Measurements from ENCODE around the gene TENT5A.

DNA sequence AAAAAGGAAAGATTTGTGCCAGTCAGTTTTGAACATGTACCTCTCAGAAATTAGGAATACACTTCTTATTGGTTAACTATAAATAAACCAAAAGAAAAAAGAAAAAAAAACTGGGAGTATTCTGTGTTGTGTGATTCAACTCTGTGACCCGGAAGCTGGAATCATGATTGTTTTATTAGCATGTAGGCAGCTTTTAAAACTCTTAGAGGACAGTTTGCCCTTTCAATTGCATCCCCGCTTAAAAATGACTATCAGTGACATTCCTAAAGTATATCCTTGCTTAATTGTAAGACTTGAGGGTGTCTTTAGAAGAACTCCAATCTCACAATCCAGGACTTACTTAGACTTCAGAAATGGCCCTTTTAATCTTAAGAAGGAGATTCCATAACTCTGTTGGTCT is 29.1 kb upstream of the TENT5A start:
- TF ChIP-seq, protein P1, sequence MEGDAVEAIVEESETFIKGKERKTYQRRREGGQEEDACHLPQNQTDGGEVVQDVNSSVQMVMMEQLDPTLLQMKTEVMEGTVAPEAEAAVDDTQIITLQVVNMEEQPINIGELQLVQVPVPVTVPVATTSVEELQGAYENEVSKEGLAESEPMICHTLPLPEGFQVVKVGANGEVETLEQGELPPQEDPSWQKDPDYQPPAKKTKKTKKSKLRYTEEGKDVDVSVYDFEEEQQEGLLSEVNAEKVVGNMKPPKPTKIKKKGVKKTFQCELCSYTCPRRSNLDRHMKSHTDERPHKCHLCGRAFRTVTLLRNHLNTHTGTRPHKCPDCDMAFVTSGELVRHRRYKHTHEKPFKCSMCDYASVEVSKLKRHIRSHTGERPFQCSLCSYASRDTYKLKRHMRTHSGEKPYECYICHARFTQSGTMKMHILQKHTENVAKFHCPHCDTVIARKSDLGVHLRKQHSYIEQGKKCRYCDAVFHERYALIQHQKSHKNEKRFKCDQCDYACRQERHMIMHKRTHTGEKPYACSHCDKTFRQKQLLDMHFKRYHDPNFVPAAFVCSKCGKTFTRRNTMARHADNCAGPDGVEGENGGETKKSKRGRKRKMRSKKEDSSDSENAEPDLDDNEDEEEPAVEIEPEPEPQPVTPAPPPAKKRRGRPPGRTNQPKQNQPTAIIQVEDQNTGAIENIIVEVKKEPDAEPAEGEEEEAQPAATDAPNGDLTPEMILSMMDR (IDR thresholded peaks at IDR 0.05; ENCODE audit: low read length): no peak
- TF ChIP-seq EZH2 (optimal IDR thresholded peaks at IDR 0.05; ENCODE audit: low read depth, low read length): no peak
- no peak for TF ChIP-seq EZH2phosphoT487 (IDR thresholded peaks at IDR 0.05; ENCODE audit: low read length)
